Measurements from ENCODE around the gene GABRG3. TPM values are rescaled to one million over a fixed set of nuclear protein-coding genes. Genes with fewer than 3 reads are reported as not detected.

The GABRG3 gene
- total and polyA plus RNA-seq, 2 experiments from 2014 or later: 0.10 to 1.4 TPM

- H3K9me3 Mint-ChIP-seq: no peaks in the 10 kb centered on the region
- DNase-seq (ENCODE audit: low spot score) (peak; percentile 11), ATAC-seq (no peak)
- H2AFZ ChIP-seq: peak overlapping the region; percentile 5; the same call in 1 of the 2 replicates
- no peaks in the 10 kb centered on the region for H3K36me3 ChIP-seq (ENCODE audit: insufficient read depth)
- H3K79me2 ChIP-seq (replicated peaks; ENCODE audit: insufficient read depth): no peaks in the 10 kb centered on the region
- H3K4me2 ChIP-seq: no peak overlapping the region
- no peaks in the 10 kb centered on the region for H3K4me1 ChIP-seq (ENCODE audit: insufficient read depth)
- H3K27ac ChIP-seq (ENCODE audit: low read depth): no peak overlapping the region
- no peak overlapping the region for H3K4me3 Mint-ChIP-seq
- H3F3A ChIP-seq (replicated peaks; ENCODE audit: low read depth): no peaks in the 10 kb centered on the region
- TF ChIP-seq EZH2phosphoT487 (IDR thresholded peaks at IDR 0.05; ENCODE audit: unreplicated experiment): no peak
- no peak overlapping the region for H3K4me3 ChIP-seq
- no peaks in the 10 kb centered on the region for H3K9me2 ChIP-seq (ENCODE audit: insufficient read depth)
- no peak overlapping the region for H3K27ac Mint-ChIP-seq
- H3K4me1 Mint-ChIP-seq: 0 out of 3 replicates have a peak, but pooled peaks cover 2% of the 10 kb centered on the region
- H3K27me3 ChIP-seq (ENCODE audit: insufficient read depth): no peaks in the 10 kb centered on the region
- H3K27me3 Mint-ChIP-seq (ENCODE audit: insufficient read depth, low read depth, poor library complexity): peaks cover 14% of the 10 kb centered on the region
- H3K36me3 Mint-ChIP-seq (ENCODE audit: low read depth): no peaks in the 10 kb centered on the region
- H4K20me1 ChIP-seq (replicated peaks; ENCODE audit: insufficient read depth): no peaks in the 10 kb centered on the region
Observed at GRCh38 chr15:27045796-27046195, 74.8 kb downstream of the GABRG3 start.

GRCh38 chr15:27046880-27047279 lies 75.9 kb downstream of the GABRG3 start:
- Histone ChIP-seq H2AFZ (no peak overlapping the region), H3K36me3 (ENCODE audit: insufficient read depth) (no peaks in the 10 kb centered on the region), H3K4me1 (ENCODE audit: insufficient read depth) (no peaks in the 10 kb centered on the region), H3K4me3 (no peak overlapping the region), H3K27me3 (ENCODE audit: insufficient read depth) (no peaks in the 10 kb centered on the region), H3F3A (replicated peaks; ENCODE audit: low read depth) (no peaks in the 10 kb centered on the region), H3K9me2 (ENCODE audit: insufficient read depth) (no peaks in the 10 kb centered on the region), H3K27ac (ENCODE audit: low read depth) (no peak overlapping the region), H3K4me2 (no peak overlapping the region), H4K20me1 (replicated peaks; ENCODE audit: insufficient read depth) (no peaks in the 10 kb centered on the region), H3K79me2 (replicated peaks; ENCODE audit: insufficient read depth) (no peaks in the 10 kb centered on the region)
- Mint-ChIP-seq H3K4me3 (no peak overlapping the region), H3K27me3 (ENCODE audit: insufficient read depth, low read depth, poor library complexity) (peaks cover 10% of the 10 kb centered on the region), H3K9me3 (0 out of 3 replicates have a peak, but pooled peaks cover 3% of the 10 kb centered on the region), H3K36me3 (ENCODE audit: low read depth) (no peaks in the 10 kb centered on the region), H3K27ac (no peak overlapping the region), H3K4me1 (0 out of 3 replicates have a peak, but pooled peaks cover 2% of the 10 kb centered on the region)
- TF ChIP-seq NANOG (IDR thresholded peaks at IDR 0.05; ENCODE audit: borderline replicate concordance): no peak
- no peak for TF ChIP-seq EZH2 (IDR thresholded peaks at IDR 0.05; ENCODE audit: low read depth, unreplicated experiment)
- no peak for TF ChIP-seq ZNF114 (CRISPR knock-in tag; IDR thresholded peaks at IDR 0.05)
- no peak for TF ChIP-seq ETS1 (IDR thresholded peaks at IDR 0.05)
- no peak for TF ChIP-seq JUNB (IDR thresholded peaks at IDR 0.05; ENCODE audit: unreplicated experiment)
- no peak for TF ChIP-seq STAT1 (IDR thresholded peaks at IDR 0.05; ENCODE audit: unreplicated experiment)
- no peak for TF ChIP-seq CREB1 (CRISPR knock-in tag; IDR thresholded peaks at IDR 0.05; ENCODE audit: low read depth)
- no peak for TF ChIP-seq POLR2AphosphoS5 (IDR thresholded peaks at IDR 0.05; ENCODE audit: low read depth)
- no peak for TF ChIP-seq ZNF331 (CRISPR knock-in tag; IDR thresholded peaks at IDR 0.05; ENCODE audit: low read depth)
- ATAC-seq (no peak), DNase-seq (ENCODE audit: low spot score) (no peak)

- Histone ChIP-seq H3K79me2 (replicated peaks; ENCODE audit: insufficient read depth) (no peaks in the 10 kb centered on the region), H3K9me2 (ENCODE audit: insufficient read depth) (no peaks in the 10 kb centered on the region), H3K4me1 (ENCODE audit: insufficient read depth) (no peaks in the 10 kb centered on the region), H3K4me2 (no peak overlapping the region), H3K27ac (ENCODE audit: low read depth) (no peak overlapping the region), H4K20me1 (replicated peaks; ENCODE audit: insufficient read depth) (no peaks in the 10 kb centered on the region), H3K36me3 (ENCODE audit: insufficient read depth) (no peaks in the 10 kb centered on the region), H3F3A (replicated peaks; ENCODE audit: low read depth) (no peaks in the 10 kb centered on the region), H3K27me3 (ENCODE audit: insufficient read depth) (no peaks in the 10 kb centered on the region), H3K4me3 (no peak overlapping the region), H2AFZ (no peak overlapping the region)
- ATAC-seq: peak; percentile 34; the same call in 1 of the 3 replicates
- no peak overlapping the region for H3K27ac Mint-ChIP-seq
- H3K36me3 Mint-ChIP-seq (ENCODE audit: low read depth): no peaks in the 10 kb centered on the region
- no peak overlapping the region for H3K4me3 Mint-ChIP-seq
- peaks cover 1% of the 10 kb centered on the region for H3K27me3 Mint-ChIP-seq (ENCODE audit: insufficient read depth, low read depth, poor library complexity)
- 0 out of 3 replicates have a peak, but pooled peaks cover 3% of the 10 kb centered on the region for H3K9me3 Mint-ChIP-seq
- DNase-seq (ENCODE audit: low spot score): no peak
- H3K4me1 Mint-ChIP-seq: 0 out of 3 replicates have a peak, but pooled peaks cover 2% of the 10 kb centered on the region
- TF ChIP-seq POLR2AphosphoS5 (IDR thresholded peaks at IDR 0.05; ENCODE audit: low read depth) (no peak), CTCF (conservative IDR thresholded peaks at IDR 0.05; ENCODE audit: low read depth in 2 of 2) (peak in 1 of 2 experiments; percentile 17; a peak in 1 of 4 replicates), NANOG (IDR thresholded peaks at IDR 0.05; ENCODE audit: borderline replicate concordance) (no peak)
Observed at GRCh38 chr15:27050163-27050562, 79.2 kb downstream of the GABRG3 start.

Data from GM23338 (cell line).